K562 (cell line): Measurements from ENCODE around the gene SIRT7. TPM values are rescaled to one million over a fixed set of nuclear protein-coding genes. Genes with fewer than 3 reads are reported as not detected.
A peak's percentile ranks its signal among the peaks of the same experiment; 100 is the strongest.

Experiments
- ELF2 ChIP-seq: fragments of 250-450 bp; sonication (Bioruptor Pico); IDR thresholded peaks from 2 replicates; pipeline ENCODE4 v1.5.0; 2021; ENCODE audit warnings: mild to moderate bottlenecking
- HCFC1 ChIP-seq: IDR thresholded peaks from 2 replicates; pipeline ENCODE4 v1.6.1; 2012; ENCODE audit warnings: low read depth, low read length, improper control_type of control experiment
- HMGN3 ChIP-seq: IDR thresholded peaks from 2 replicates; pipeline ENCODE4 v1.6.1; 2011; ENCODE audit warnings: borderline replicate concordance, low read depth, mild to moderate bottlenecking, mixed read lengths, low read length; ENCODE audit not compliant: insufficient read length; ENCODE audit errors: extremely low read depth
- KAT7 ChIP-seq: sonication (generic); formaldehyde crosslinking; IDR thresholded peaks from 2 replicates; pipeline ENCODE4 v1.8.0; 2022; ENCODE audit warnings: missing genetic modification reagents, mild to moderate bottlenecking, borderline replicate concordance
- KHSRP ChIP-seq: fragments of 450-650 bp; IDR thresholded peaks from 2 replicates; pipeline ENCODE4 v1.6.1; 2017
- KLF6 ChIP-seq: fragments of 250-450 bp; sonication (Bioruptor Pico); IDR thresholded peaks from 2 replicates; pipeline ENCODE4 v1.4.0; 2020; ENCODE audit warnings: mild to moderate bottlenecking, moderate library complexity, borderline replicate concordance
- MCM7 ChIP-seq, 2 experiments: fragments of 450-650 bp; IDR thresholded peaks; 2 replicates each; pipeline ENCODE4 v1.6.1; 2016 to 2018
- NFXL1 ChIP-seq: fragments of 450-650 bp; formaldehyde crosslinking; IDR thresholded peaks from 2 replicates; pipeline ENCODE4 v1.4.0; 2021; ENCODE audit warnings: mild to moderate bottlenecking
- RFX5 ChIP-seq: IDR thresholded peaks from 2 replicates; pipeline ENCODE4 v1.6.1; 2011; ENCODE audit warnings: low read depth, mild to moderate bottlenecking, improper control_type of control experiment, low read length
- RFX7 ChIP-seq: fragments of 250-450 bp; sonication (Bioruptor Pico); IDR thresholded peaks from 2 replicates; pipeline ENCODE4 v1.5.1; 2021; ENCODE audit warnings: mild to moderate bottlenecking
- SAFB2 ChIP-seq: fragments of 200-400 bp; formaldehyde crosslinking; IDR thresholded peaks from 2 replicates; pipeline ENCODE4 v1.6.1; 2018; ENCODE audit warnings: borderline replicate concordance, low read length, low read depth, moderate library complexity; ENCODE audit not compliant: severe bottlenecking
- SIN3A ChIP-seq, 2 experiments: fragments of 150-350 bp in 1 of 2; IDR thresholded peaks; 2 replicates each; pipeline ENCODE4 v1.6.1; 2011 to 2016; ENCODE audit warnings: borderline replicate concordance in 2 of 2, low read depth in 2 of 2, low read length in 2 of 2, mild to moderate bottlenecking in 2 of 2, moderate library complexity in 2 of 2; ENCODE audit not compliant: control insufficient read depth in 1 of 2
- SLC30A9 ChIP-seq: fragments of 250-450 bp; sonication (Bioruptor Pico); IDR thresholded peaks from 2 replicates; pipeline ENCODE4 v1.8.0; 2022; ENCODE audit warnings: mild to moderate bottlenecking, moderate library complexity
- SMARCA4 ChIP-seq: fragments of 450-650 bp; IDR thresholded peaks from 2 replicates; pipeline ENCODE4 v1.6.1; 2016
- SREBF1 ChIP-seq: fragments of 150-350 bp; IDR thresholded peaks from 2 replicates; pipeline ENCODE4 v1.6.1; 2014; ENCODE audit warnings: antibody characterized with exemption, low read depth, low read length, borderline replicate concordance
- SRSF7 ChIP-seq: fragments of 200-400 bp; formaldehyde crosslinking; optimal IDR thresholded peaks from 2 replicates; pipeline ENCODE3; 2017; ENCODE audit warnings: mild to moderate bottlenecking, low read depth, low read length
- WHSC1 ChIP-seq: IDR thresholded peaks from one replicate; pipeline ENCODE4 v1.6.1; 2012; ENCODE audit warnings: low read length, control low read depth, inconsistent platforms
- ZBTB17 ChIP-seq: fragments of 450-650 bp; formaldehyde crosslinking; IDR thresholded peaks from 2 replicates; pipeline ENCODE4 v1.4.0; 2020; ENCODE audit warnings: mild to moderate bottlenecking
- ZNF121 ChIP-seq: sonication (generic); formaldehyde crosslinking; conservative IDR thresholded peaks from 2 replicates; pipeline ENCODE4 v1.8.0; 2022; ENCODE audit warnings: missing genetic modification reagents
- ZNF175 ChIP-seq: fragments of 200-800 bp; sonication (Bioruptor generic); IDR thresholded peaks from 2 replicates; pipeline ENCODE4 v1.6.1; 2016; ENCODE audit warnings: low read depth, mild to moderate bottlenecking, missing genetic modification characterization, missing compliant biosample characterization
- ZNF57 ChIP-seq: fragments of 450-650 bp; formaldehyde crosslinking; IDR thresholded peaks from 2 replicates; pipeline ENCODE4 v1.4.0; 2020; ENCODE audit warnings: mild to moderate bottlenecking, moderate library complexity
- ZNF79 ChIP-seq: fragments of 250-450 bp; sonication (Bioruptor Pico); IDR thresholded peaks from 2 replicates; pipeline ENCODE4 v1.4.0; 2020; ENCODE audit warnings: low read depth, mild to moderate bottlenecking, moderate library complexity
- polyA plus RNA-seq, 8 experiments: library from polyadenylated mRNA; depleted of rRNA in 4 of 8; stranded (reverse) in 5 of 8; unstranded in 3 of 8; fragments of >200 nt; fragmentation: Nextera tagmentation in 2 of 8; fragmentation: Illumina TruSeq in 1 of 8; extraction: Ambion mirVana in 2 of 8; extraction: Trizol in 1 of 8; gene quantifications; 2 replicates each; pipeline versions ENCODE4 v1.2.1 to v1.2.3, GENCODE V29; 2011 to 2014; ENCODE audit warnings: inconsistent platforms in 1 of 8, missing spikeins in 1 of 8
- total RNA-seq, 7 experiments: library from RNA; depleted of rRNA in 6 of 7; stranded (reverse); fragments of >200 nt in 6 of 7; fragmentation: Illumina TruSeq in 2 of 7; extraction: Trizol in 2 of 7; gene quantifications; 2 replicates each; pipeline versions ENCODE4 v1.2.1 to v1.2.3, GENCODE V29; 2011 to 2021; ENCODE audit warnings: low replicate concordance in 1 of 7
- TF ChIP-seq, protein P1 (sequence below): fragments of 200-800 bp; sonication (Bioruptor generic); IDR thresholded peaks from 2 replicates; pipeline ENCODE4 v1.6.1; 2017; ENCODE audit warnings: missing genetic modification characterization, missing compliant biosample characterization
- TF ChIP-seq, protein P2 (sequence below): fragments of 450-650 bp; IDR thresholded peaks from 2 replicates; pipeline ENCODE4 v1.6.1; 2018; ENCODE audit warnings: mild to moderate bottlenecking, low read depth; ENCODE audit not compliant: partially characterized antibody

The SIRT7 gene
- total and polyA plus RNA-seq, 9 of the 15 experiments (the other 6 are each of a cell fraction or from before 2014, with no cell fraction given): 1.6 to 54.8 (median 20.3) TPM

DNA sequence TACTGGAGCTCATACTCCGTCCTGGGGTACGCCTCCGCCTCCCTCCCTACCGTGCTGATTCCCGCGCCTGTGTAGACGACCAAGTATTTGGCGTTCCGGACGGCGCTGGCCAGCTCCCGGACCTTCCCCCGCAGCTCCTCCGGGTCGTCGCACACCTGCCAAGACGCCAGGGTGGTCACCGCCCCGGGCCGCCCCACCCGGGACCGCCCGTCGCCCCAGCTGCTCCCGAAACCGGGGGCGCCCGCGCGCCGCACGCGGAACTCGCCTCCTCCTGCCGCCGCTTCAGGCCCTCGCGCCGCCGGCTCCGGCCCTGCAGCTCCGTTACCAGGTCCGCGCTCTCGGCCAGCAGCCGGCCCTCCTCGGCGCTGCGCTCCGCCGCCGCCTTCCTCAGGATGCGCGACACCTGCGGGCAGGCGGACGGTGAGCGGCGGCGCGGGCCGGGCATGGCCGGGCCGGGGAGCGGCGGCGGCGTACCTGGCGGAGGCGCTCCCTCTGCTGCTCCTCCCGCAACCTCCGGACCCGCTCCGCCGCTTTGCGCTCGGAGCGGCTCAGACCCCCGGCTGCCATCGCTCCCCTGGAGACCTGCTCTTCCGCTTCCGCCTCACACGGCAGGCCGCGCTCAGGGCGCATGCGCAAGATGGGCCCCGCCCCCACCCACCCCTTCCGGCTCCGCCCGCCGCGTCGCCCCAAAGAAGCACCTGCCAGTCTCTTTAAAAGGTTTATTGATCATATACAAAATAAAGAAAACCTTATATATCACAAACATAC lies at the start of gene SIRT7 (continued):
- TF ChIP-seq KLF6 (CRISPR knock-in tag) (no peak), HCFC1 (peak; percentile 30; the same call in 1 of the 2 replicates), ZNF57 (CRISPR knock-in tag) (0 out of 2 replicates have a peak, but pooled peaks have one; percentile 44), SAFB2 (no peak), ZBTB17 (CRISPR knock-in tag) (peak; percentile 66; the same call in 1 of the 2 replicates), MCM7 (IDR thresholded peaks at IDR 0.05) (no peak), KHSRP (no peak), NFXL1 (CRISPR knock-in tag) (no peak), SRSF7 (no peak), SLC30A9 (CRISPR knock-in tag) (no peak), WHSC1 (no peak), ZNF175 (CRISPR knock-in tag) (no peak), SIN3A (IDR thresholded peaks at IDR 0.05; ENCODE audit: borderline replicate concordance in 2 of 2, control insufficient read depth in 1 of 2, low read depth in 2 of 2, low read length in 2 of 2) (peak; percentile 66 to 83; a peak in 3 of 4 replicates), RFX5 (no peak), ELF2 (CRISPR knock-in tag) (peak; percentile 85; the same call in 1 of the 2 replicates), SMARCA4 (no peak), KAT7 (CRISPR knock-in tag) (peak; percentile 30; the same call in 1 of the 2 replicates), HMGN3 (peak; percentile 92), SREBF1 (no peak), ZNF121 (CRISPR knock-in tag) (no peak), ZNF79 (CRISPR knock-in tag) (no peak), RFX7 (no peak)
- TF ChIP-seq, protein P1, sequence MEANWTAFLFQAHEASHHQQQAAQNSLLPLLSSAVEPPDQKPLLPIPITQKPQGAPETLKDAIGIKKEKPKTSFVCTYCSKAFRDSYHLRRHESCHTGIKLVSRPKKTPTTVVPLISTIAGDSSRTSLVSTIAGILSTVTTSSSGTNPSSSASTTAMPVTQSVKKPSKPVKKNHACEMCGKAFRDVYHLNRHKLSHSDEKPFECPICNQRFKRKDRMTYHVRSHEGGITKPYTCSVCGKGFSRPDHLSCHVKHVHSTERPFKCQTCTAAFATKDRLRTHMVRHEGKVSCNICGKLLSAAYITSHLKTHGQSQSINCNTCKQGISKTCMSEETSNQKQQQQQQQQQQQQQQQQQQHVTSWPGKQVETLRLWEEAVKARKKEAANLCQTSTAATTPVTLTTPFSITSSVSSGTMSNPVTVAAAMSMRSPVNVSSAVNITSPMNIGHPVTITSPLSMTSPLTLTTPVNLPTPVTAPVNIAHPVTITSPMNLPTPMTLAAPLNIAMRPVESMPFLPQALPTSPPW: peak; percentile 55
- TF ChIP-seq, protein P2, sequence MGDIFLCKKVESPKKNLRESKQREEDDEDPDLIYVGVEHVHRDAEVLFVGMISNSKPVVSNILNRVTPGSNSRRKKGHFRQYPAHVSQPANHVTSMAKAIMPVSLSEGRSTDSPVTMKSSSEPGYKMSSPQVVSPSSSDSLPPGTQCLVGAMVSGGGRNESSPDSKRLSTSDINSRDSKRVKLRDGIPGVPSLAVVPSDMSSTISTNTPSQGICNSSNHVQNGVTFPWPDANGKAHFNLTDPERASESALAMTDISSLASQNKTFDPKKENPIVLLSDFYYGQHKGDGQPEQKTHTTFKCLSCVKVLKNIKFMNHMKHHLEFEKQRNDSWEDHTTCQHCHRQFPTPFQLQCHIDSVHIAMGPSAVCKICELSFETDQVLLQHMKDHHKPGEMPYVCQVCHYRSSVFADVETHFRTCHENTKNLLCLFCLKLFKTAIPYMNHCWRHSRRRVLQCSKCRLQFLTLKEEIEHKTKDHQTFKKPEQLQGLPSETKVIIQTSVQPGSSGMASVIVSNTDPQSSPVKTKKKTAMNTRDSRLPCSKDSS: no peak
